ENCODE measurements around the gene PRKAG2.

Gene PRKAG2

DNA sequence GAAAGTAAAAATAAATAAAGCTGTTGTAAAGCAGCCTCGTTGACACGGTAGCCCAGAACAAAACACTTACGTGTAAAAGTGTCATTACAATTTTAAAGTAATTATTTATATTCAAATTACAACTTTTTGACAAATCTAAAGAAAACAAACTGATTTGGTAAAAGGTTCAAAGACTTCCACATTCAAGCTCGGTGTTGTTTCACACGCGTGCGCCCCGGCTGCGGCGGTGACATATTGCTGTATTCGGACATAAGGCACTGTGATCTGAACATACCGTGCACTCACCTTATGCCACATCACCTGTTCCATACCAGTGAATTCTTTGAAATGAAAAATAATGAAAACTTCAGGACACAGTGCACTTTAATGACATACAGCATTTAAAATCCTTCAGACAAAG is 320.3 kb downstream of the PRKAG2 start:
- no peak for DNase-seq (ENCODE audit: low read depth in 1 of 2, low spot score in 1 of 2)
- TF ChIP-seq JUND (IDR thresholded peaks at IDR 0.05; ENCODE audit: low read depth), result no peak
- in situ Hi-C loops (cut with HindIII; ENCODE audit: low pct_unique_long_range_greater_than_20kb, low sequenced_read_pairs), result no loop called here

- DNase-seq (ENCODE audit: low read depth in 1 of 2, low spot score in 1 of 2), result no peak
- TF ChIP-seq JUND (IDR thresholded peaks at IDR 0.05; ENCODE audit: low read depth), result no peak
- in situ Hi-C loops (cut with HindIII; ENCODE audit: low pct_unique_long_range_greater_than_20kb, low sequenced_read_pairs), result no loop called here
Observed at GRCh38 chr7:151553356-151553755, 323.6 kb downstream of the PRKAG2 start.

DNA sequence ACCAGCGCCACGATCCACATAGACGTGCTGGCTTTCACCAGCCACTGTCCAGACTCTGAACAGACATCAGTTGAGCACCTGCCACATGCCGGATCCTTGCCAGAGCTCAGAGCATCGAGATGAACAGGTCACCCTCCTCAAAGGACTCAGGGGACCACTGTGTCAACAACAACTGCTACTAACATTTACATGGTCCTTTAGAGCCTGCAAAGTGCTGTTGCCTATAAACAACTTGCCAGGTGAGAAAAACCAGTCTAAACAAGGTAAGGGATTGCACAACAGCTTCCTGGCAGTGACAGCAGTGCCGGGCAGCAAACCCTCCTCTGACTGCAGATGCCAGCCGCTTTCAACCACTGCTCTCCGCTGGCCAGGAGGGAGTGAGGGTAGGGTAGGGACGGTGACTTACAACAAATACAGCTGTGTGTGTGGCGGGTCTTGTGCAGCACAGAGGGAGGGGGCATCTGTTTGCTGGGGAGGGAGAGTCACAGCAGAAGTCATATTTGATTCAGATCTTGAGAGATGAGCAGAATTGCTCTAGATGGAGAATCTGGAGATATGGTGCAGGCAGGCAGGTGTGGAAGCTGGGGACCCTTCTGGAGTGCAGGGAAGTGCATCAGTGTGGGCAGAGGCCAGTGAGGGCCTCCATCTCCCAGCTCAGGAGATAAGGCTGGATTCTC is 324.4 kb downstream of the PRKAG2 start:
- DNase-seq (ENCODE audit: low read depth in 1 of 2, low spot score in 1 of 2), result peak; percentile 69 to 87
- in situ Hi-C loops (cut with HindIII; ENCODE audit: low pct_unique_long_range_greater_than_20kb, low sequenced_read_pairs), result no loop called here
- TF ChIP-seq JUND (IDR thresholded peaks at IDR 0.05; ENCODE audit: low read depth), result no peak

GRCh38 chr7:151551820-151552219 is 325.1 kb downstream of the PRKAG2 start:
- in situ Hi-C loops (cut with HindIII; ENCODE audit: low pct_unique_long_range_greater_than_20kb, low sequenced_read_pairs), result no loop called here
- TF ChIP-seq JUND (IDR thresholded peaks at IDR 0.05; ENCODE audit: low read depth), result no peak
- no peak for DNase-seq (ENCODE audit: low read depth in 1 of 2, low spot score in 1 of 2)

DNA sequence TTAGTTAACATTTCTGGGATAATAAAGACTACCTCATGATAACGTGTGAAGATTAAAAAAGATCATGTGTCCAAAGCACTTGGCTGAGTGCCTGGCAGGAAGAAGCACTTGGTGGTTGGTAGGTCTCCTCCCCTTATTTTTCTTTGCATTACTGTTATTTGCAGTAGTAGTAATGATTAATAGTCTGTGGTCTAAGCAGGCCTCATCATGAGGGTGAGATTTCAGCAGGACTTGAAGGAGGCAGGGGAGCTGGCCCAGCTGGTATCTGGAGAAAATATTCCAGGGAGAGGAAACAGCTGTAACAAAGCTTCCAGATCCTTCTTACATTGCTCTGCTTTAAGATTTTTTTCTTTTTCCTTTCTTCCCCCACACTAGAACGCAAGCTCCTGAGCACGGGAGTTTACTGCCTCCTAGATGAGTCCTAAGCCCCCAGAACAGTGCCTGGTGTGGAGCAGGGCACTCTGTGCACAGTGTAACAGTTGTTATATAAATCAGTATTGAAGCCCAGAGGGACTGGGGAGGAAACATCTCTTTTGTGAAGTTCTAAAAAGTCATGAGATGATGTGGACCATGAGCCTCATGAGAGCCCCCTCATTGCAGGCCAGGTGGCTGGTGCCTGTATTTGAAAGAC is 326.1 kb downstream of the PRKAG2 start:
- no peak for TF ChIP-seq JUND (IDR thresholded peaks at IDR 0.05; ENCODE audit: low read depth)
- DNase-seq (ENCODE audit: low read depth in 1 of 2, low spot score in 1 of 2), result no peak
- in situ Hi-C loops (cut with HindIII; ENCODE audit: low pct_unique_long_range_greater_than_20kb, low sequenced_read_pairs), result no loop called here

GRCh38 chr7:151549644-151550043 is 327.3 kb downstream of the PRKAG2 start:
- in situ Hi-C loops (cut with HindIII; ENCODE audit: low pct_unique_long_range_greater_than_20kb, low sequenced_read_pairs), result no loop called here
- DNase-seq (ENCODE audit: low read depth in 1 of 2, low spot score in 1 of 2), result no peak
- TF ChIP-seq JUND (IDR thresholded peaks at IDR 0.05; ENCODE audit: low read depth), result no peak

DNA sequence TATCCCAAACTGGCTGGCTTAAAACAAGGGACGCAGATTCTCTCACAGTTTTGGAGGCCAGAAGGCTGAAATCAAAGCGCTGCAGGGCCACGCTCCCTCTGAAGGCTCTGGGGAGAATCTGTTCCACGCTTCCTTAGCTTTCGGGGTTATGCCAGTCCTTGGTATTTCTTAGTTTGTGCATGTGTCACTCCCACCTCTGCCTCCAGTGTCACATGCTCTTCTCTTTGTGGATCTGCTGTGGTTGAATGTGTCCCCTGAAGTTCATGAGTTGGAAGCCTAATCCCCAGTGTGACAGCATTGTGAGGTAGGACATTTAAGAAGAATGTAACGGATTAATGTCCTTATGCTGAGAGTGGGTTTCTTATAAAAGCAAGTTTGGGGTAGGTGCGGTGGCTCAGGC is 327.8 kb downstream of the PRKAG2 start:
- in situ Hi-C loops (cut with HindIII; ENCODE audit: low pct_unique_long_range_greater_than_20kb, low sequenced_read_pairs), result no loop called here
- no peak for TF ChIP-seq JUND (IDR thresholded peaks at IDR 0.05; ENCODE audit: low read depth)
- no peak for DNase-seq (ENCODE audit: low read depth in 1 of 2, low spot score in 1 of 2)

DNA sequence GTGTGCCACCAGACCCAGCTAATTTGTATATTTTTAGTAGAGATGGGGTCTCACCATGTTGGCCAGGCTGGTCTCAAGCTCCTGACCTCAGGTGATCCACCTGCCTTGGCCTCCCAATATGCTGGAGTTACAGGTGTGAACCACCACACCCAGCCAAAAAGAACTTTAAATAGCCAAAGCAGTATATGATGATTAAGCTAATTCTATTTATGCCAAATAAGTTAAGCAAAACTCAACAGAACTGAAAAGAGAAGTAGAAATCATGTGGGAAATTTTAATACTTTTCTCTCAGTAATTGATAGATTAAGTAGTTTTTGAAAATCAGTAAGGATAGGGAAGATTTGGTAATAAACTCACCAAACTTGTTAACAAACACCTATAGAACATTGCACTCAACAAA is 332.7 kb downstream of the PRKAG2 start:
- in situ Hi-C loops (cut with HindIII; ENCODE audit: low pct_unique_long_range_greater_than_20kb, low sequenced_read_pairs), result no loop called here
- DNase-seq (ENCODE audit: low read depth in 1 of 2, low spot score in 1 of 2), result no peak
- TF ChIP-seq JUND (IDR thresholded peaks at IDR 0.05; ENCODE audit: low read depth), result no peak

DNA sequence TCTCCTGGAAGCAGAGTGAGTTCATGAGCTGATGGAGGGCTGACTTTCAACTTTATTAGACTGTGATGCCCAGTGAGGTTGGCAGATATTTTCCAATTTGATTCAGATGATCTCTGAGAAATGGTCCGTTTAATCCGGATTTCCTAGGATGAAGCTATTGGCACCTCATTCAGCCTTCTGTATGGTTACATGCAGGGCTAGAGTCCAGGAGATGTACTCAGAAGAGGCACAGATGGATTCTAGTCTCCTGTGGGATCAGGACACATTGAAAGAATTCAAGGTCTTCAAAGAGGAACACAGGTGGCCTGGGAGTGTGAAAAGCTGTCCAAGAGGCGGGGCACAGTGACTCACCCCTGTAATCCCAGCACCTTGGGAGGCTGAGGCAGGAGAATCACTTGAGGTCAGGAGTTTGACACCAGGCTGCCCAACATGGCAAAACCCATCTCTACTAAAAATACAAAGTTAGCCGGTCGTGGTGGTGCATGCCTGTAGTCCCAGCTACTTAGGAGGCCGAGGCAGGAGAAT is 334.2 kb downstream of the PRKAG2 start:
- no peak for TF ChIP-seq JUND (IDR thresholded peaks at IDR 0.05; ENCODE audit: low read depth)
- no peak for DNase-seq (ENCODE audit: low read depth in 1 of 2, low spot score in 1 of 2)
- in situ Hi-C loops (cut with HindIII; ENCODE audit: low pct_unique_long_range_greater_than_20kb, low sequenced_read_pairs), result no loop called here

DNA sequence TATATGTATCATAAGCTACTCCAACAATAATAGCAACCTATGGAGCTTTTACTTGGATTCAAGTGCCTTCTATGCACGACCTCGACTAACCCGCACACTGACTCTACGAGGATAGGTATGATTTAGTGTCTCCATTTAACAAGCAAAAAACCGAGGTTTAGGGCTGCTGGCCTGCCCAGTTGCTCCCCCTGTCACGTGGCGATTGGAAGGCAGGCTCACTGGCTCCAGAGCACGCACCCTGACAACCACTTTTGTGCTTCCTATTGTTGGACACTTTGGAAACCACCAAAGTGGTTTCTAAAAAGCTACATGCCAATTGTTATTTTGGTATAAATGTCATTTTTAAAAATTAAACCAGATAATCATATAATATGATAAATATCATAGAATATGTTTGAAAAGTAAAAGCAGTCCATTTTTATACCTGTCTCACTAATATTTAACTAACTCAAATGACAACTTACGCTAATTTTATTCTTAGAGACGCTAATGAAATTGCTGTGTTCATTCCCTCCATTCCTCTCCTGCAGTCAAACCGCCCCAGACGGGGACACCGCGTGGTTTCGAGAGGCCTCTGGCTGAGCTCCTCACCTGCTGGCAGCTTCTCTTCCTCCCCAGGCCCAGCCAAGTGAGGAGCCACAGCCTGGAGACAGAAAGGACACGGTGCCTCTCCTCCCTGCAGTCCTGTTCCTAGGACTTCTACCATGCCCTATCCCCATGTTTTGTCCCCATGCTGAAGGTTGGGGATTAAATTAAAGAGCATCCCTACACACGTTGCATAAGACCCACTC is 335.0 kb downstream of the PRKAG2 start:
- in situ Hi-C loops (cut with HindIII; ENCODE audit: low pct_unique_long_range_greater_than_20kb, low sequenced_read_pairs), result no loop called here

GRCh38 chr7:151540146-151540545 is 336.8 kb downstream of the PRKAG2 start:
- in situ Hi-C loops (cut with HindIII; ENCODE audit: low pct_unique_long_range_greater_than_20kb, low sequenced_read_pairs), result no loop called here
- DNase-seq (ENCODE audit: low read depth in 1 of 2, low spot score in 1 of 2), result no peak
- TF ChIP-seq JUND (IDR thresholded peaks at IDR 0.05; ENCODE audit: low read depth), result no peak

More for the DNA sequence above, 335.0 kb downstream of the PRKAG2 start:
- TF ChIP-seq JUND (IDR thresholded peaks at IDR 0.05; ENCODE audit: low read depth), result no peak
- DNase-seq (ENCODE audit: low read depth in 1 of 2, low spot score in 1 of 2), result no peak

- in situ Hi-C loops (cut with HindIII; ENCODE audit: low pct_unique_long_range_greater_than_20kb, low sequenced_read_pairs), result no loop called here
- no peak for TF ChIP-seq JUND (IDR thresholded peaks at IDR 0.05; ENCODE audit: low read depth)
- peak in 1 of 2 experiments; percentile 69 for DNase-seq (ENCODE audit: low read depth in 1 of 2, low spot score in 1 of 2)
Observed at GRCh38 chr7:151539088-151539671, 337.7 kb downstream of the PRKAG2 start.

All from T47D (cell line).